ENCODE measurements around the gene GRB10.

The GRB10 gene

DNA sequence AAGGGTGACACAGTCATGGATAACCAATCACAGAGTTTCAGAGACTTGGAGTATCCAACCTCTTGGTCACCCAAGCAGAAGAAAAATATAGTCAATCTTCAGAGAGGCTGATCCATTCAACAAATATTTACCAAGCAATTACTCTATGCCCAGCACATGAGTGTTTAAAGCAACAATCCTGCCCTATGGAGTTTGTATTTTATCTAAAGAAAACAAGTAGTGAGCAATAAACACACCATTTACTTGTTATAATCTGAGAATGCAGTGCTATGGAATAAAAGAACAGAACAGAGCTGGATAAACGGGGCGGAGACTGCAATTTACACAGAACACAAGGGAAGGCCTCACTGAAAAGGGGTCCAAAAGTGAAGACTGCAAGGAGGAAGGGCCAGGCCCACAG, 63.8 kb downstream of the GRB10 start:
- no peak overlapping the region for H3K9ac ChIP-seq
- no peak for TF ChIP-seq Cebpa-rat (IDR thresholded peaks at IDR 0.05)
- no peak overlapping the region for H3K27ac ChIP-seq
- peaks cover 12 to 54% (median 30%) of the 10 kb centered on the region in 11 experiments; a peak in 18 of 22 replicates for H3K36me3 ChIP-seq
- no peaks in the 10 kb centered on the region for H3K27me3 ChIP-seq
- peaks cover 0 to 98% (median 14%) of the 10 kb centered on the region in 11 experiments; a peak in 13 of 22 replicates for H4K20me1 ChIP-seq
- H3K4me1 ChIP-seq = peaks cover 39 to 92% (median 83%) of the 10 kb centered on the region in 10 experiments
- H3K4me2 ChIP-seq = peak overlapping the region in 4 of 11 experiments; percentile 26 to 37 (median 30); a peak in 7 of 22 replicates
- peaks cover 0 to 26% (median 7%) of the 10 kb centered on the region in 11 experiments; a peak in 10 of 22 replicates for H3K9me3 ChIP-seq (replicated peaks in 1 of 11)
- no peak overlapping the region for H3K4me3 ChIP-seq

DNA sequence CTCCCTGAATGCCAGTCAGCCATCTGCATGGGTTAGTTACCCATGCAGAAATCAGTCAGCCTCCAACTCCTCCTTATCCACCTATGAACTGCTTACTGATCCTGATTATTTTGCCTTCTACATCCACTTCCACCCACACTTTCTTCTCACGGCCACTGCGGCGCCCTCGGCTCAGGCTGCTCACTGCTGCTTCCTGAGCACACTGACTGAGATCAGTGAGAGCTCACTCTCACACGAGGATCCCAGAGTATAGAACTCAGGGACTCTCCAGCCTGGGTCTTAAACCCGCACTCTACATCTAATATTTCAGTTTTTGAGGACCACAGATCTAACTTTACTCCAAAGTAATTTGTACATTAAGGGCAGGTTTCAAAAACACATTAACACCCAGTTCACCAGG, 64.4 kb downstream of the GRB10 start:
- peak overlapping the region in 1 of 11 experiments; percentile 8; a peak in 1 of 22 replicates for H3K27ac ChIP-seq
- no peaks in the 10 kb centered on the region for H3K27me3 ChIP-seq
- no peak overlapping the region for H3K9ac ChIP-seq
- peaks cover 35 to 92% (median 81%) of the 10 kb centered on the region in 10 experiments for H3K4me1 ChIP-seq
- H3K4me3 ChIP-seq = no peak overlapping the region
- H3K4me2 ChIP-seq = peak overlapping the region in 7 of 11 experiments; percentile 6 to 52 (median 27); a peak in 8 of 22 replicates
- H3K36me3 ChIP-seq = peaks cover 12 to 49% (median 27%) of the 10 kb centered on the region in 11 experiments; a peak in 17 of 22 replicates
- peaks cover 0 to 26% (median 7%) of the 10 kb centered on the region in 11 experiments; a peak in 10 of 22 replicates for H3K9me3 ChIP-seq (replicated peaks in 1 of 11)
- peaks cover 0 to 98% (median 17%) of the 10 kb centered on the region in 11 experiments; a peak in 16 of 22 replicates for H4K20me1 ChIP-seq
- TF ChIP-seq Cebpa-rat (IDR thresholded peaks at IDR 0.05) = no peak

DNA sequence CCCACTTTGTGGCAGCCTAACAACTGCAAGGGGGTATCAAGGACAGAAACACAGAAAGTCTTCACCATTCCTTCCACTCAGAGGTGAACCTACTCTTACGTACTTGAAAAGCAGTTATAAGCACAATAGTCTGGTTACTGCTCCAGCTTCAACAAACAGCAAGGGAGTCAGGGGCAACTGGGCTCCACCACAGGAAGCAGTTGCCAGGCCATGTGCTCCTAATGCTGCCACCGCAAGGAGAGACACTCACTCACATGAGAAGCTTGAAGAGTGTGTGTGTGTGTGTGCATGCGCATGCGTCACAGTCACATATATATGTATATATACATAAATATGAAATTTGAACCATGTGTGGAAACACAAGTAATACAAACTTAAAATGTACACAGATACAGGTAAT, 65.5 kb downstream of the GRB10 start:
- Histone ChIP-seq H3K27ac (peak overlapping the region in 2 of 11 experiments; percentile 5 to 17; a peak in 1 of 22 replicates), H3K36me3 (peaks cover 10 to 43% (median 20%) of the 10 kb centered on the region in 11 experiments; a peak in 17 of 22 replicates), H3K27me3 (no peaks in the 10 kb centered on the region), H3K4me2 (peak overlapping the region in 9 of 11 experiments; percentile 1 to 52 (median 27); a peak in 12 of 22 replicates), H3K9me3 (replicated peaks in 1 of 11) (peaks cover 0 to 26% (median 7%) of the 10 kb centered on the region in 11 experiments; a peak in 10 of 22 replicates), H3K9ac (no peak overlapping the region), H3K4me3 (no peak overlapping the region), H4K20me1 (peaks cover 9 to 98% (median 29%) of the 10 kb centered on the region in 11 experiments; a peak in 20 of 22 replicates), H3K4me1 (peaks cover 36 to 95% (median 81%) of the 10 kb centered on the region in 10 experiments)
- TF ChIP-seq Cebpa-rat (IDR thresholded peaks at IDR 0.05) = no peak

DNA sequence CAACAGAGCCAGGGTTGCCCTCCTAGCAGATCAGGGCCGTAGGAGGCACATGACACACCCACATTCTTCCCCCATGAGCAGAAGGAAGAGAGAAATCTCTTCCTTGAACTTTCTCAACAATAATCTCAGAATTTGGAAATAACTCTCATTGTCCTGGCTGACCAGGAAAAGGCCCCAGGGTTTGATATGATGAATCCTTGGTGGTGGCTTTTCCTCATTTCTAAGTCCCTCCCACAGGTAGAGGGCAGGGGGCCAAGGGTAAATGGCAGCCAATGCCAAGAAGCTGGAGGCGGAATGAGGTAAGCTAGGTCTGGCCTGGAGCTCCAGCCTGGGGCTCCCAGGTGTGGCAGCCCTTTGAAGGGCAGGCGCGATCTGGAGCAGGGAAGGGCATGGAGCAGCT, 67.8 kb downstream of the GRB10 start:
- Histone ChIP-seq H3K4me3 (no peak overlapping the region), H3K27me3 (no peaks in the 10 kb centered on the region), H3K4me1 (peaks cover 34 to 97% (median 81%) of the 10 kb centered on the region in 10 experiments), H3K27ac (no peak overlapping the region), H3K9ac (no peak overlapping the region), H3K9me3 (replicated peaks in 1 of 11) (peaks cover 0 to 26% (median 7%) of the 10 kb centered on the region in 11 experiments; a peak in 10 of 22 replicates), H3K36me3 (peaks cover 9 to 45% (median 24%) of the 10 kb centered on the region in 11 experiments; a peak in 19 of 22 replicates), H4K20me1 (peaks cover 32 to 98% (median 52%) of the 10 kb centered on the region in 11 experiments), H3K4me2 (peak overlapping the region in 9 of 11 experiments; percentile 0 to 21 (median 15); a peak in 6 of 22 replicates)
- no peak for TF ChIP-seq Cebpa-rat (IDR thresholded peaks at IDR 0.05)

- no peaks in the 10 kb centered on the region for H3K27me3 ChIP-seq
- H4K20me1 ChIP-seq = peaks cover 34 to 98% (median 63%) of the 10 kb centered on the region in 11 experiments
- H3K4me1 ChIP-seq = peaks cover 34 to 91% (median 75%) of the 10 kb centered on the region in 10 experiments
- H3K4me3 ChIP-seq = no peak overlapping the region
- H3K9ac ChIP-seq = no peak overlapping the region
- peak overlapping the region in 4 of 11 experiments; percentile 0 to 35 (median 18); a peak in 3 of 22 replicates for H3K27ac ChIP-seq
- H3K36me3 ChIP-seq = peaks cover 16 to 48% (median 38%) of the 10 kb centered on the region in 11 experiments; a peak in 19 of 22 replicates
- peaks cover 0 to 26% (median 7%) of the 10 kb centered on the region in 11 experiments; a peak in 10 of 22 replicates for H3K9me3 ChIP-seq (replicated peaks in 1 of 11)
- TF ChIP-seq Cebpa-rat (IDR thresholded peaks at IDR 0.05) = no peak
- H3K4me2 ChIP-seq = peak overlapping the region; percentile 24 to 80 (median 70)
Measured at GRCh38 chr7:50713123-50713965, 69.4 kb downstream of the GRB10 start.

GRCh38 chr7:50712252-50713122, 70.2 kb downstream of the GRB10 start:
- Histone ChIP-seq H3K4me1 (peaks cover 32 to 82% (median 67%) of the 10 kb centered on the region in 10 experiments), H3K27me3 (no peaks in the 10 kb centered on the region), H3K9me3 (replicated peaks in 1 of 11) (peaks cover 0 to 18% (median 7%) of the 10 kb centered on the region in 11 experiments; a peak in 8 of 22 replicates), H3K4me2 (peak overlapping the region; percentile 24 to 80 (median 70)), H3K9ac (0 out of 22 replicates have a peak overlapping the region, but pooled peaks of 1 of the 11 experiments have one; percentile 28), H4K20me1 (peaks cover 37 to 98% (median 67%) of the 10 kb centered on the region in 11 experiments; a peak in 21 of 22 replicates), H3K4me3 (no peak overlapping the region), H3K36me3 (peaks cover 18 to 42% (median 39%) of the 10 kb centered on the region in 11 experiments; a peak in 19 of 22 replicates), H3K27ac (peak overlapping the region in 5 of 11 experiments; percentile 0 to 35 (median 17); a peak in 3 of 22 replicates)
- no peak for TF ChIP-seq Cebpa-rat (IDR thresholded peaks at IDR 0.05)

DNA sequence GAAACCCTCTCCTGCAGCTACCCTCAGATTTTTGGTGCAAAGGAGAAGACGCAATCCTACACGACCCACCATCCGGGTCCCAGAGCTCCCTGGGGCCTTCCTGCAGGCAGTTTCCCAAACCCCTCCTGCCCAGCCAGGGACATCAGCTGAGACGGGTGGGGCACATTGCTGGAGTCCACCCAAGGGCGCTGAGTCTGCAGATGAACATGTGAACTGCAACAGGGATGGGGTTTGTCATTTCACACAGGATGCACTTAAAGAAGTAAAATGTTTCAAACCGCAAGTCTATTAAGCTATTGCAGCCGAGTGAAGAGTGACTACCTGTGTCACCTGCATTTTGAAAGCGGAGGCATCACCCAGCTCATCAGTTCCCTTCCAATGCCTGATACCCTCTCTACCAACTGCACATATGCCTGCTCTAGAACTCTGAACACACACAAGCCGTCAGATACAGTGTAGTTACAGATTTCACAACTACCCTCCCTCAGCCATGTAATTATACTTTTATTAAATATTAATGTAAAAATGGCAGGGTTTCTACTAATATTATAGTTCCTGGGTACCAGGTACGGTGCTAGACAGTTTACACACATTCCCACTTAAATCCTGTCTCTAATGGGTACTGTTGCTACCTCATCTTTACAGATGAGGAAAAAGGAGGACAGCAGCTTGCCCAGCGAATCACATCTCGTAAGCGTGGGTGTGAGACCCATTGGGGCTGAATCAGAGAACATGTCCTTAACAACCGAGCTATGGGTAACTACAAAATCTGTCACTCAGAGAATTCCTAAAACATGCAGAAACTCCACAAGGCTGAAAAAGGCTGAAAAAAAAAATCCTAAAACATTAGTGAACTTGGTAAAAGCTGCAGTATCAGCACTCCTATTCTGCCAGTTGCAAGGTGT, 71.2 kb downstream of the GRB10 start:
- peak overlapping the region in 1 of 11 experiments; percentile 8; a peak in 1 of 22 replicates for H3K27ac ChIP-seq
- peak overlapping the region in 1 of 11 experiments; percentile 12; a peak in 1 of 22 replicates for H3K9ac ChIP-seq
- H3K27me3 ChIP-seq = no peaks in the 10 kb centered on the region
- H3K4me1 ChIP-seq = peaks cover 32 to 73% (median 58%) of the 10 kb centered on the region in 10 experiments
- peaks cover 0 to 18% (median 7%) of the 10 kb centered on the region in 11 experiments; a peak in 8 of 22 replicates for H3K9me3 ChIP-seq (replicated peaks in 1 of 11)
- H3K36me3 ChIP-seq = peaks cover 18 to 51% (median 37%) of the 10 kb centered on the region in 11 experiments; a peak in 21 of 22 replicates
- H4K20me1 ChIP-seq = peaks cover 38 to 98% (median 73%) of the 10 kb centered on the region in 11 experiments; a peak in 21 of 22 replicates
- no peak overlapping the region for H3K4me3 ChIP-seq
- peak overlapping the region; percentile 24 to 80 (median 70) for H3K4me2 ChIP-seq
- no peak for TF ChIP-seq Cebpa-rat (IDR thresholded peaks at IDR 0.05)
